ENCODE results near the gene DDX55.

- TF ChIP-seq CTCF (IDR thresholded peaks at IDR 0.05; ENCODE audit: low read depth, low read length): no peak
- no peak for TF ChIP-seq EZH2phosphoT487 (IDR thresholded peaks at IDR 0.05; ENCODE audit: low read depth)
These were observed 52.3 kb downstream of the DDX55 start for GRCh38 chr12:123654129-123654701.

Measured in OCI-LY3 (cell line).